GM19463 (cell line): ENCODE measurements around the gene MTHFD2.
"Not testable (repeated sequence)": the region's sequence is repeated elsewhere in the genome, so short reads cannot be mapped to it uniquely, and the experiment has no call there.

Source experiments
- ATAC-seq: cut with Tn5 transposase; IDR thresholded peaks from one replicate; pipeline ENCODE4 v1.9.1; 2021; ENCODE audit warnings: mild to moderate bottlenecking, moderate library complexity; ENCODE audit not compliant: unreplicated experiment

The MTHFD2 gene

GRCh38 chr2:74226648-74227213 is 28.3 kb downstream of the MTHFD2 start:
- no peak for ATAC-seq

- ATAC-seq: no peak
Observed at GRCh38 chr2:74227646-74228045, 29.2 kb downstream of the MTHFD2 start.

- no peak for ATAC-seq
Observed at GRCh38 chr2:74228772-74229171, 30.4 kb downstream of the MTHFD2 start.

- ATAC-seq: not testable (repeated sequence)
Observed at GRCh38 chr2:74229865-74230264, 31.4 kb downstream of the MTHFD2 start.

GRCh38 chr2:74232426-74232825 is 34.0 kb downstream of the MTHFD2 start:
- ATAC-seq: no peak

- ATAC-seq: no peak
Observed at GRCh38 chr2:74233648-74234047, 35.2 kb downstream of the MTHFD2 start.

- ATAC-seq: no peak
Observed at GRCh38 chr2:74235041-74235440, 36.6 kb downstream of the MTHFD2 start.

GRCh38 chr2:74238879-74239278 is 40.5 kb downstream of the MTHFD2 start:
- ATAC-seq: no peak

- ATAC-seq: no peak
Observed at GRCh38 chr2:74239346-74239745, 40.9 kb downstream of the MTHFD2 start.

GRCh38 chr2:74242354-74243071 is 44.1 kb downstream of the MTHFD2 start:
- ATAC-seq: no peak

- ATAC-seq: no peak
Observed at GRCh38 chr2:74244286-74244685, 45.9 kb downstream of the MTHFD2 start.

GRCh38 chr2:74246496-74247195 is 48.2 kb downstream of the MTHFD2 start:
- no peak for ATAC-seq

GRCh38 chr2:74249406-74250122 is 51.1 kb downstream of the MTHFD2 start:
- no peak for ATAC-seq

- no peak for ATAC-seq
Observed at GRCh38 chr2:74250189-74250631, 51.8 kb downstream of the MTHFD2 start.

GRCh38 chr2:74252036-74252435 is 53.6 kb downstream of the MTHFD2 start:
- no peak for ATAC-seq

- no peak for ATAC-seq
Observed at GRCh38 chr2:74252862-74253261, 54.4 kb downstream of the MTHFD2 start.

- no peak for ATAC-seq
Observed at GRCh38 chr2:74253306-74253970, 55.0 kb downstream of the MTHFD2 start.

- no peak for ATAC-seq
Observed at GRCh38 chr2:74253971-74254310, 55.5 kb downstream of the MTHFD2 start.

GRCh38 chr2:74255660-74256213 is 57.3 kb downstream of the MTHFD2 start:
- no peak for ATAC-seq

GRCh38 chr2:74259191-74259590 is 60.8 kb downstream of the MTHFD2 start:
- no peak for ATAC-seq

- ATAC-seq: no peak
Observed at GRCh38 chr2:74259733-74260132, 61.3 kb downstream of the MTHFD2 start.
